ENCODE measurements around the gene PBX3.
A peak's percentile ranks its signal among the peaks of the same experiment; 100 is the strongest.

Gene PBX3

DNA sequence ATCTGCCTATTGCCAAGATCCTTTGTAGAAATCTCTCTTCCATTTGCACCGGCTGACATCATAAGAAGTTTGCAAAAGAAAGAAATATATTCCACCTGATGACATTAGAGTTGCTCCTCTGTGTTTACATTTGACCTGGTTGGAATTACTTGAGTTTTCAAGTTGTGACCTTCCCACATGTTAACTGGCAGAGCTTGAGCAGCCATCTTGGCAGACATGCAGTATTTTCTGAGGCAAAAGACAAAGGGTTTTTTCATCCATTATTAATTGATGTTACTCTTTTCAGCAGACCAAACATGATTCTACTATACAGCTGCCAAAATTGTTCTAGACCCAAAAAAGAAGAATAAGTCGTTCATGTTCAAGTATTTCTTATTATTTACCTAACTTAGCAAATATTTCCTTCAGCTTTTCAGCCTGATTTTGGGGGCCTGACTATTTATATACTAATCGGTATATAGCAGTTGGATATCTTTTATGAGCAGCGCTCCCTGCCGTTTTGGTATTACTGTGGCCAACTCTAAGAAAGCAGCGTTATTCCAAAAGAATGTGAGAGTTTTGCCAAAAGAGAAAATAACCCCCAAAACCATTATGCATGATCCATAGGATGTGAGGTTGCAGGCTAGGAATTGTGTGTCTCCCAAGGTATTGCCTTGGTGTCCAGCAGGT is 212.9 kb downstream of the PBX3 start:
- Histone ChIP-seq H3K4me2 (ENCODE audit: insufficient read depth, low read length, poor library complexity, severe bottlenecking) (no peak overlapping the region), H3K4me3 (ENCODE audit: low read length in 2 of 2) (no peak overlapping the region), H3K9ac (ENCODE audit: low read depth, low read length, poor library complexity) (no peak overlapping the region), H4K8ac (ENCODE audit: low read depth, low read length) (no peak overlapping the region), H2AK5ac (ENCODE audit: low read depth, low read length) (no peak overlapping the region), H3K27ac (replicated peaks; ENCODE audit: low read length) (no peak overlapping the region), H3K18ac (ENCODE audit: low read length) (no peak overlapping the region), H2BK12ac (ENCODE audit: low read length) (no peak overlapping the region), H3K4ac (ENCODE audit: low read length) (no peak overlapping the region), H2BK5ac (ENCODE audit: low read length) (no peak overlapping the region), H3K23ac (ENCODE audit: low read depth, low read length, poor library complexity) (no peak overlapping the region), H3K4me1 (ENCODE audit: control insufficient read depth in 2 of 2, insufficient read depth in 1 of 2, low read depth in 1 of 2, low read length in 2 of 2) (peaks cover 4 to 18% of the 10 kb centered on the region in 2 donors), H3K9me3 (replicated peaks in 1 of 2; ENCODE audit: control insufficient read depth in 2 of 2, insufficient read depth in 1 of 2, low read depth in 1 of 2, low read length in 2 of 2) (peaks cover 0 to 2% of the 10 kb centered on the region in 2 donors), H2BK120ac (ENCODE audit: low read depth, low read length) (no peak overlapping the region), H3K79me1 (ENCODE audit: low read depth, low read length) (no peaks in the 10 kb centered on the region), H4K91ac (ENCODE audit: low read depth, low read length, poor library complexity) (no peak overlapping the region), H2BK15ac (ENCODE audit: low read length) (no peak overlapping the region), H3K14ac (ENCODE audit: low read length) (no peak overlapping the region), H2AFZ (ENCODE audit: low read length) (no peak overlapping the region), H3K27me3 (ENCODE audit: control insufficient read depth in 3 of 3, insufficient read depth in 3 of 3, low read depth in 1 of 3, low read length in 3 of 3) (no peaks in the 10 kb centered on the region), H3K36me3 (replicated peaks in 1 of 2; ENCODE audit: control insufficient read depth in 2 of 2, insufficient read depth in 2 of 2, low read length in 2 of 2) (peaks cover 5 to 67% of the 10 kb centered on the region in 2 donors)
- no CpG with 5 or more reads among the region's 6 CpGs for WGBS, 2 donors (ENCODE audit: extremely low coverage in 2 of 2, insufficient read length in 2 of 2, insufficient replicate concordance in 1 of 2)
- DNase-seq (ENCODE audit: low spot score): no peak

DNA sequence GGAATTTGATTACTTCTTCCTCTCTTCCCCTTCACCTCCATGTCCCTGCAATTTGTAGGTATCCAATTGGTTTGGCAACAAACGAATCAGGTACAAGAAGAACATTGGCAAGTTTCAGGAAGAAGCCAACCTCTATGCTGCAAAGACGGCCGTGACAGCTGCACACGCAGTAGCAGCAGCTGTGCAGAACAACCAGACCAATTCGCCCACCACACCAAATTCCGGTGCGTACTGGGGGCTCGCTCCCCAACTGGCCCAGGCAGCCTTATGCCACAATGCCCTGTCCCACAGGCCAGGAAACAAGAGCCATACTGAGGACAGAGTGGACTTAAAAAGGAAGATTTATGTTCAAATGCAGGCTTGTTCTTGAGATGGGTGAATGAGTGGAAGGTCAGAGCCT is 213.5 kb downstream of the PBX3 start:
- no peak overlapping the region for H3K9ac ChIP-seq (ENCODE audit: low read depth, low read length, poor library complexity)
- H2BK12ac ChIP-seq (ENCODE audit: low read length): no peak overlapping the region

DNA sequence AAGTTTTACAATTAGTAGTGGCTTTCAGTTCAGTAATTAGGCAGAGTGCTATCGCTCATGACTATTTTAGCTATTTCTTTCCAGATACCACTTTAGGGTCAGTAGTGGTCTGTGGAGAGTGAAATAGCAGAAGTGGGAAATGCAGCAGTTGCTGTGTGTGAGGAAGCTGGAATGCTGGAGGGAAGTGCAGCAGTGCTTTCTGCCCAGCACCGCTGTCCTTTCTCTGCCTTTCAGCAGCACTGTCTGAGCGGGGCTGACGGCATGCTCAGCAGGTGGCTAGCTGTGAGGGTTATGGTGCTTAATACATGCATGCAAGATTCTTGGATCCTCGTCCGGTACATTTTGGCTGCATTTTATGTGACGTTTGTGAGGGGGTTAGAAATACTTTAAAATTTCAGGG is 213.9 kb downstream of the PBX3 start:
- Histone ChIP-seq H3K4me2 (ENCODE audit: insufficient read depth, low read length, poor library complexity, severe bottlenecking) (no peak overlapping the region), H3K18ac (ENCODE audit: low read length) (no peak overlapping the region), H3K9me3 (replicated peaks in 1 of 2; ENCODE audit: control insufficient read depth in 2 of 2, insufficient read depth in 1 of 2, low read depth in 1 of 2, low read length in 2 of 2) (peaks cover 0 to 2% of the 10 kb centered on the region in 2 donors), H3K9ac (ENCODE audit: low read depth, low read length, poor library complexity) (no peak overlapping the region), H3K4ac (ENCODE audit: low read length) (no peak overlapping the region), H3K27me3 (ENCODE audit: control insufficient read depth in 3 of 3, insufficient read depth in 3 of 3, low read depth in 1 of 3, low read length in 3 of 3) (no peaks in the 10 kb centered on the region), H4K91ac (ENCODE audit: low read depth, low read length, poor library complexity) (no peak overlapping the region), H2BK5ac (ENCODE audit: low read length) (no peak overlapping the region), H3K27ac (replicated peaks; ENCODE audit: low read length) (no peak overlapping the region), H2AFZ (ENCODE audit: low read length) (no peak overlapping the region), H2BK12ac (ENCODE audit: low read length) (no peak overlapping the region), H3K79me1 (ENCODE audit: low read depth, low read length) (no peaks in the 10 kb centered on the region), H3K4me3 (ENCODE audit: low read length in 2 of 2) (no peak overlapping the region), H4K8ac (ENCODE audit: low read depth, low read length) (no peak overlapping the region), H2BK120ac (ENCODE audit: low read depth, low read length) (no peak overlapping the region), H3K36me3 (replicated peaks in 1 of 2; ENCODE audit: control insufficient read depth in 2 of 2, insufficient read depth in 2 of 2, low read length in 2 of 2) (peaks cover 8 to 77% of the 10 kb centered on the region in 2 donors), H3K23ac (ENCODE audit: low read depth, low read length, poor library complexity) (no peak overlapping the region), H3K14ac (ENCODE audit: low read length) (no peak overlapping the region), H3K4me1 (ENCODE audit: control insufficient read depth in 2 of 2, insufficient read depth in 1 of 2, low read depth in 1 of 2, low read length in 2 of 2) (peaks cover 4 to 18% of the 10 kb centered on the region in 2 donors), H2BK15ac (ENCODE audit: low read length) (no peak overlapping the region), H2AK5ac (ENCODE audit: low read depth, low read length) (no peak overlapping the region)
- DNase-seq (ENCODE audit: low spot score): peak; percentile 12
- no CpG with 5 or more reads among the region's 7 CpGs for WGBS, 2 donors (ENCODE audit: extremely low coverage in 2 of 2, insufficient read length in 2 of 2, insufficient replicate concordance in 1 of 2)

More for the DNA sequence above, 213.5 kb downstream of the PBX3 start:
- Histone ChIP-seq H3K4me3 (ENCODE audit: low read length in 2 of 2) (no peak overlapping the region), H3K4me1 (ENCODE audit: control insufficient read depth in 2 of 2, insufficient read depth in 1 of 2, low read depth in 1 of 2, low read length in 2 of 2) (peaks cover 4 to 18% of the 10 kb centered on the region in 2 donors), H3K14ac (ENCODE audit: low read length) (no peak overlapping the region), H3K36me3 (replicated peaks in 1 of 2; ENCODE audit: control insufficient read depth in 2 of 2, insufficient read depth in 2 of 2, low read length in 2 of 2) (peaks cover 8 to 73% of the 10 kb centered on the region in 2 donors), H3K79me1 (ENCODE audit: low read depth, low read length) (no peaks in the 10 kb centered on the region), H2BK15ac (ENCODE audit: low read length) (no peak overlapping the region), H3K4ac (ENCODE audit: low read length) (no peak overlapping the region), H3K23ac (ENCODE audit: low read depth, low read length, poor library complexity) (no peak overlapping the region), H3K4me2 (ENCODE audit: insufficient read depth, low read length, poor library complexity, severe bottlenecking) (no peak overlapping the region), H3K18ac (ENCODE audit: low read length) (no peak overlapping the region), H3K9me3 (replicated peaks in 1 of 2; ENCODE audit: control insufficient read depth in 2 of 2, insufficient read depth in 1 of 2, low read depth in 1 of 2, low read length in 2 of 2) (peaks cover 0 to 2% of the 10 kb centered on the region in 2 donors), H2BK5ac (ENCODE audit: low read length) (no peak overlapping the region), H2BK120ac (ENCODE audit: low read depth, low read length) (no peak overlapping the region), H2AK5ac (ENCODE audit: low read depth, low read length) (no peak overlapping the region), H2AFZ (ENCODE audit: low read length) (no peak overlapping the region), H4K91ac (ENCODE audit: low read depth, low read length, poor library complexity) (no peak overlapping the region), H3K27ac (replicated peaks; ENCODE audit: low read length) (peak overlapping the region; percentile 16), H4K8ac (ENCODE audit: low read depth, low read length) (no peak overlapping the region), H3K27me3 (ENCODE audit: control insufficient read depth in 3 of 3, insufficient read depth in 3 of 3, low read depth in 1 of 3, low read length in 3 of 3) (no peaks in the 10 kb centered on the region)
- no CpG with 5 or more reads among the region's 8 CpGs for WGBS, 2 donors (ENCODE audit: extremely low coverage in 2 of 2, insufficient read length in 2 of 2, insufficient replicate concordance in 1 of 2)
- DNase-seq (ENCODE audit: low spot score): no peak

DNA sequence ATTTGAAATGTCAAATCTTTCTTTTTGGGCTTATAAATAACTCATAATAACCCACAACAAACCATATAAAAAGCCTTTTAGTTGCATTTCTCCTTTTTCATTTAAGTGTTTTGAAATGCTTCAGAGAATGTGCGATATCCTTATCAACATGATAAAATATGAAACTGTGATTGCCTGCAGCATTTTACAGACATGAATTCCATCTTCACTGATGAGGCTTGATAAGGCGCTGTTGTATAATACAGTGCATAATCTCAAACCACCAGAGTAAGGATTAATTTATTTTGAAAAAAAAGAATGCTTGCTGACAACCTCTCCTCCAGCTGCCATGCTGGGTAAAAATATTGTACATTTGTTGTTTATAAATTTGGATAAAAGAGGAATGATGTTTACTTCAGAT is 216.8 kb downstream of the PBX3 start:
- WGBS, 2 donors (ENCODE audit: extremely low coverage in 2 of 2, insufficient read length in 2 of 2, insufficient replicate concordance in 1 of 2): no CpG with 5 or more reads among the region's 2 CpGs
- H3K9me3 ChIP-seq (replicated peaks in 1 of 2; ENCODE audit: control insufficient read depth in 2 of 2, insufficient read depth in 1 of 2, low read depth in 1 of 2, low read length in 2 of 2): peaks cover 0 to 3% of the 10 kb centered on the region in 2 donors
- no peak overlapping the region for H3K4me3 ChIP-seq (ENCODE audit: low read length in 2 of 2)
- H2BK120ac ChIP-seq (ENCODE audit: low read depth, low read length): no peak overlapping the region
- H3K9ac ChIP-seq (ENCODE audit: low read depth, low read length, poor library complexity): no peak overlapping the region
- no peaks in the 10 kb centered on the region for H3K27me3 ChIP-seq (ENCODE audit: control insufficient read depth in 3 of 3, insufficient read depth in 3 of 3, low read depth in 1 of 3, low read length in 3 of 3)
- H3K18ac ChIP-seq (ENCODE audit: low read length): no peak overlapping the region
- no peak for DNase-seq (ENCODE audit: low spot score)
- H2BK5ac ChIP-seq (ENCODE audit: low read length): no peak overlapping the region
- no peak overlapping the region for H3K4me2 ChIP-seq (ENCODE audit: insufficient read depth, low read length, poor library complexity, severe bottlenecking)
- H3K36me3 ChIP-seq (replicated peaks in 1 of 2; ENCODE audit: control insufficient read depth in 2 of 2, insufficient read depth in 2 of 2, low read length in 2 of 2): peaks cover 8 to 82% of the 10 kb centered on the region in 2 donors
- no peak overlapping the region for H4K91ac ChIP-seq (ENCODE audit: low read depth, low read length, poor library complexity)
- H2AK5ac ChIP-seq (ENCODE audit: low read depth, low read length): no peak overlapping the region
- no peak overlapping the region for H3K23ac ChIP-seq (ENCODE audit: low read depth, low read length, poor library complexity)
- H3K4me1 ChIP-seq (ENCODE audit: control insufficient read depth in 2 of 2, insufficient read depth in 1 of 2, low read depth in 1 of 2, low read length in 2 of 2): peaks cover 4 to 15% of the 10 kb centered on the region in 2 donors
- no peak overlapping the region for H3K27ac ChIP-seq (replicated peaks; ENCODE audit: low read length)
- no peak overlapping the region for H2BK12ac ChIP-seq (ENCODE audit: low read length)
- no peak overlapping the region for H4K8ac ChIP-seq (ENCODE audit: low read depth, low read length)
- H3K4ac ChIP-seq (ENCODE audit: low read length): no peak overlapping the region
- H2BK15ac ChIP-seq (ENCODE audit: low read length): no peak overlapping the region
- H3K79me1 ChIP-seq (ENCODE audit: low read depth, low read length): no peaks in the 10 kb centered on the region
- H3K14ac ChIP-seq (ENCODE audit: low read length): no peak overlapping the region
- no peak overlapping the region for H2AFZ ChIP-seq (ENCODE audit: low read length)
